Stimulated activated CD4-positive, alpha-beta T cell treated with anti-CD3 and anti-CD28 coated beads, Interleukin-1b, Interleukin-23, amount 100 ng/mL, for 24 hours (primary cell): ENCODE results near the gene TNP2.

ENCODE experiments used
- DNase-seq, 4 experiments: peaks; one replicate each; pipeline ENCODE4 v3.0.0-alpha.2; 2020; ENCODE audit warnings: low read depth in 4 of 4, low spot score in 1 of 4

The TNP2 gene

DNA sequence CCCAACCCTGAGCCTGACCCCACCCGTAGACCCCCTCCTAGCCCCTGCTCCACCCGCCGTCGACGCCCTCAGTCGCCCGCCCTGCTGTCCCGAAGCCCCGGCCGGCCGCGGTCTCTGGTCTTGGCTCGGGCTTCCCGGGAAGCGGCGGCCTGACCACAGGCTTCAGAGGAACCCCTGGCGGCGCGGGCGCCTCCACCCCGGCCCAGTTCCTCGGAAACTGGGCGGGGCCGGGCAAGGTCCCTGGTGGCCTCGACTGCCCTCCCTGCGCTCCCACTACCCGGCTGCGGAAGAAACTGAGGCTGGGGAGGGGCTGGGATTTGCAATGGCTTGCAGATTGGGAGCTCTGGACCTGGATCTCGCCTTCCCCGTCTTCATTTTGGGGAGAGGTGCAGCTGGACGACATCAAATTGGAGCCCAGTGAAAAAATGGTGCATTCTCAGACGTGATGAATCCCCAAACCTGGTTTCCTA is 12.4 kb downstream of the TNP2 start:
- DNase-seq, result no peak

- peak; percentile 74 to 86 (median 80) for DNase-seq
Measured at GRCh38 chr16:11255737-11256660, 13.1 kb downstream of the TNP2 start, which contains the start of gene SOCS1. Gene SOCS1, minus strand, starts transcription at chr16:11256204. Its CDS starts 726 bp downstream, at chr16:11255478.

- no peak for DNase-seq
Measured at GRCh38 chr16:11254913-11255736, 14.0 kb downstream of the TNP2 start.

DNA sequence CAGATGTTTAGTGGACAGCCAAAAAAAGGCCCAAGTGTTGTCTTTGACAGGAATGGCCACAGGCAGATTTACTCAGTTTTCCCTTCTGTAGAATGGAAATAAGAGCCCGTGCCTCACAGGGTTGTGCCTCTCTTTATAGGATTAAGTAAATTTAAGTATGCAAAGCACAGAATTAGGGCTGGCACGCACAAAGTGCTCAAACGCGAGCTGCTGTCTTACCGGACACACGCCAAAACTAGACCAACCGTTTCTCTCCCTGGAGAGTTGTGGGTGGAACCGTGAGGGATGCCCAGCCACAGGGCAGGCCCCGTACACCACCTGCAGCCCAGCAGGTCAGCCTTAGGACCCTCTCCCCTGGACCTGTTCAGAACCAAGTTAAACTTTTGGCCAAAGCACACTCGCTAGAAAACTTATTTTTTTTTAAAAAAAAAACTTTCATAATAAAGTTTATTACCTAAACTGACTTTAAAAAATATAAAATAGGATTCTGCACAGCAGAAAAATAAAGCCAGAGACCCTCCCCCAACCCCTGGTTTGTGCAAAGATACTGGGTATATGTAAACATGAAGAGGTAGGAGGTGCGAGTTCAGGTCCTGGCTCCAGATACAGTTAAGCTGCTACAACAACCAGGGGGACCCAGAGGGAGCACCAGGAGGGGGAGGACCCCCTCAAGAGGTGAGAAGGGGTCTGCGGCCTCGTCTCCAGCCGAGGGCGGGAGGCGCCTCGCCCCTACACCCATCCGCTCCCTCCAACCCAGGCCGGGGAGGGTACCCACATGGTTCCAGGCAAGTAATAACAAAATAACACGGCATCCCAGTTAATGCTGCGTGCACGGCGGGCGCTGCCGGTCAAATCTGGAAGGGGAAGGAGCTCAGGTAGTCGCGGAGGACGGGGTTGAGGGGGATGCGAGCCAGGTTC is 14.9 kb downstream of the TNP2 start:
- DNase-seq, result no peak

DNA sequence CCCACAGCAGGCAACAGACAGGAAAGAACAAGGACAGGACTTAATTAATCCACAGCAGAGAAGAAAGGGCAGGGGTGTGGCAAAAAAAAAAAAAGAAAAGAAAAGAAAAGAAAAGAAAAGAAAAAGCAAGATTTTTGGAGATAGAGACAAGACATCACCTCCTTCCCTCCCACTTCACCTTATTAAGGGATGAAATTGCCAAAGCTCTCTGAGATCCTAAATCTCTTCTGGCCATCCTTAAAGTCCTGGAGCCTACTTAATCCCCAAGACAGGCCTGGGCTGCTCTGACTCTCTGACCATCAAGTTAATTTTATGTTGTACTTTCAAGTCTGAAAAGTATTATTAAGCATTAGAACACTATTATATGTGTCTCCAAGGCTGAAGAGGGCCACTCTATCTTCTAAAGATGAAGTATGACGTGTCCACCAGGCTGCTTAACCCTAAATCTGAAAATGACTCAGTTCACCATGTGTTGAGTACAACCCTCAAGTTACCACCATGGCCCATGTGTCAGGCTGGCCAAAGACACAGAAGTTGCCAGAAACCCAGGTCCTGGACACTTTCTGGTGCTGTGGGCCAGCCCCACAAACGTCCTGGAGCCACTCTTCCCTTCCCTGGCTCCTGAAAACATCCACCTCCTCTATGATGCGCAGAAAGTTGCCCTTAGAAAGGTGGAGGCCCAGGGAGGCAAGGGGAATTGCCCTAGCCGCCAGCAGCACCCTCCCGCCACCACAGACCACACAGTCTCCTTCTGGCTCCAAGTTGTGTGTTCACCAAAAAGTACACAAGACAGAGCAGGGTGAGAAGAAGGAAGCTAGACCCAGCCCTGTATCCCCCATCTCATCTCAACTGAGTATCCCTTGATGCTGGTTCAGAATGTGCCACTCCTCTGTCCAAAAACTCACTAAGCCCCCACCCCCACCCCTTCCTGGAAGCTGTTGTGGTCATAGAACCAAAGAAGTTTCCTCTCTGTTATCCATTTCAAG is 15.8 kb downstream of the TNP2 start:
- no peak for DNase-seq

GRCh38 chr16:11252482-11252931 is 16.6 kb downstream of the TNP2 start:
- no peak for DNase-seq

DNA sequence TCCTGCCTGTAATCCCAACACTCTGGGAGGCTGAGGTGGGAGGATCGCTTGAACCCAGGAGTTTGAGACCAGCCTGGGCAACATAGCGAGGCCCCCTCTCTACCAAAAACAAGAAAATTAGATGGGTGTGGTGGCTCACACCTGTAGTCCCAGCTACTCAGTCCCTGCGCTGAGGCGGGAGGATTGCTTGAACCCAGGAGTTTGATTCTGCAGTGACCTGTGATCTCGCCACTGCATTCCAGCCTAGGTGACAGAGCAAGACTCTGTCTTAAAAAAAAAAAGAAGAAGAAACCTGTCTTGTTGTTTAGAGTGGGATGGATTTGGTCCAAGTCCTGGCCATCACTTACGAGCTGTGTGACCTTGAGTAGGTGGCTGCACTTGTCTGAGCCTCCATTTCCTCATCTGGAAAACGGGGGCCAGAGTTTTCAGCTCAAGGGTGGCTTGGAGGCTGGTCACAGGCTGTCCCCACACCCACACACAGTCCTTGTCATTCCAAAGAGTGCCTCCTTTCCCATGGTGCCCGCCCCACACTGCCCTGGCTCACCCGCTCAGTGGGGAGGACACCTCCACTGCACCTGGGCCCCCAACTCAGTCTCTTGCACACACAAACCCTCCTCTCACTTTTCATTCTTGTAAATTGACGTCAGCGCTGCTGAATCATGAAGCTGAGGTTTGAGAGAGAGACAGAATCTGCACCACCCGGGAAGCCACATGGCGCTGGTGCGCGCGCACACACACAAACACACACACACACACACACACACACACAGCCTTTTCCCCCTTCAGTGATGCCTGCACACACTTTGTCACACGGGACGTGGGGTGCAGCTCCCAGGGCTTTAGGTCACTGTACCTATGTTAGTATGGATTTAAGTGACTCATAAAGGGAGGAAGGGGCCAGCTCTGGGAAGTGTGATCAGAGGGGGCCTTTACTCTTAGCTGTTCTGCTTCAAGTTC is 17.3 kb downstream of the TNP2 start:
- DNase-seq, result peak in 3 of 4 experiments; percentile 62 to 86 (median 77)

DNA sequence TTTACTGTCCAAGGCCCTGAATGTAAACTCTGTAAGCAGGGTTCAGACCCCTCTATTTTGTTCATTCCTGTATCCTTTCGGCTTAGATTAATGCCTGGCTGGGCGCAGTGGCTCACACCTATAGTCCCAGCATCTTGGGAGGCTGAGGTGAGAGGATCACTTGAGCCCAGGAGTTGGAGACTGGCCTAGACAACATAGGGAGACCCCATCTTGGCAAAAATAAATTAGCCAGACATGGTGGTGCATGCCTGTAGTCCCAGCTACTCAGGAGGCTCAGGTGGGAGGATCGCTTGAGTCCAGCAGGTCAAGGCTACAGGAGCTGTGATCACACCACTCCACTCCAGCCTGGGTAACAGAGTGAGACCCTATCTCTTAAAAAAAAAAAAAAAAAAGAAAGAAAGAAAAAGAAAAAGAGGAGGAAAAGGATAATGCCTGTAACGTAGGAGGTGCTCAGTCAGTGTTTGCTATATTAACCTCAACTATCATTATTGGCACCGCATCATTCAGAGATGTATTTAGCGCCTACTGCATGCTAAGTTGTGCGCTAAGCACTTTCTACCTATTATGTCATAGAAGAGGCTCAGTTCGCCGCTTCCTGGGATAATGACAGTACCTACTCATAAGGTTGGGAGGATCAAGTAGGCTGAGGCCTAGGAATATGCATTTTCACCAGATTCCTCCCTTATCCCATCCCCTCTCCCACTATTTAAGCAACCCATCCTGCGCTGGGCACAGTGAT is 18.2 kb downstream of the TNP2 start:
- no peak for DNase-seq

GRCh38 chr16:11250091-11250785 is 18.9 kb downstream of the TNP2 start:
- DNase-seq, result no peak

DNA sequence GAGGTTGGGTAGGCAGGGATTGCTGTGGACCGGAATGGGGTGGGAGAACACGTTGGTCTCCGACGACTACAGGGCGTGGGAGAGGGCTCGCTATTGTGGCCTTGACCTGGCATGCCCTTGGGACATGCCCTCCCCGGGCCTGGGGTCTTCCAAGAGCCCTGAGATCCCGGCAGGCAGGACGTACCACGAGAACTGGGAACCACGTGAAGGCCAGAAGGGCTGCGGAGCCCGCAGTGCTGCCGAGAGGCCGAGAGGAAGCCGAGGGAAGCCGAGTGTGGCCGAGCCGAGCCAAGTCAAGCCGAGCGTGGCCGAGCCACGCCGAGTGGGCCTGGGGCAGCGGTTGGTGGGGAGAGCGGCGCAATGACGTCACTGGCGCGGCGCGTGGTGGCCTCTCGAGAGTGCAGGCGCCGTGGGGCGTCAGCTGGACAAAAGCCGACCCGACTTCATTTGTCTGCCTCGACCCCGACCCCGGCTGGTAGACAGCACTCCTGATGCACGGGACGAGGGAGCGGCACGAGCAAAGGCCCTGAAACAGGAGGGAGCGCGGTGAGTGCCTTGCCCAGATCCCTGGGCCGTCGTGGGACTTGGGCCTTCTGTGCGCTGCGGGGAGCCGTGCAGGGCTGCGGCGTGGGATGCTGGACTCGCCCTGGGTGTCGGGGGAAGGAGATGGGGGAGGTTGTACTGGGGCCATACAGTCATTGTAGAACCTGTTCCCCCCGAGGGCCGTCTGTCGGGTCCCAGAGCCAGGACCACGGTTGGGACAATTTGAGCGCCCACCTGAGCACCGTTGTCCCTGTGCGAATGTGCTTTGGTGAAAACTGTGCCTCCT is 19.7 kb downstream of the TNP2 start:
- DNase-seq, result no peak

DNA sequence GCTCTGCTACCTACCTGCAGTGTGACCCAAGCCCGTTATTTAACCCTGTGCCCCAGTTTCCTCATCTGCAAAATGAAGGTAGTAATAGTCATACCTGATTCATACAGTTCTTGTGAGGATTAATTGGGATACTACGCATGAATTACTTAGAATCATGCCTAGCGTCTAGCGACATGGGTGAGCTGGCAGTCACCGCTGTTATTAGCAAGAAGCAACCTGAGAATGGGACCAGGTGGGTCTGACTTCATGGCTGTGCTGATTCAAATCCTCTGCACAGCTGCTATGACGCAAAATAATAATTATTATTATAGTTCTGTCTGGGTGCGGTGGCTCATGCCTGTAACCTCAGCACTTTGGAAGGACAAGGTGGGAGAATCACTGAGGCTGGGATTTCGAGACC is 21.0 kb downstream of the TNP2 start:
- DNase-seq, result no peak

DNA sequence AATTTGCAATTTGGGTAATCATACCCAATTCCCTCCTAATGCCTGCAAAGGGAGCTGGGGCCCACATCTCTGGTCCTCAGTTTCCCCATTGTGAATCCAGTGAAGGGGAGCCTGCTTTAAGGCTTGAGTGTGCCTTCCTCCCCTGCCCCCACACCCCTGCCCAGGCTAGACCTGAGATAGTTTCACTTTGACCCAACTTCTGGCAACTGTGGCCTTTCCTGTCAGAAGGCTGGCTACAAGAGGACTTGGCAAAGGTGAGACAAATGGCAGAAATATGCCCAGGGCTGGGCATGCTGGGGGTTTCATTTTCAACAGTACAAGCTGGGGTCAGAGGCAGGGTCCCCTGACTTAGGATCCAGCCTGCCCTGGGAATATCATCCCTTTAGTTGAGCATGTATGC is 23.1 kb downstream of the TNP2 start:
- no peak for DNase-seq

- no peak for DNase-seq
Measured at GRCh38 chr16:11245222-11245737, 23.8 kb downstream of the TNP2 start.

GRCh38 chr16:11242658-11243057 is 26.5 kb downstream of the TNP2 start:
- DNase-seq, result no peak

- DNase-seq, result no peak
Measured at GRCh38 chr16:11241480-11242204, 27.5 kb downstream of the TNP2 start.
